Mesothelial cell of epicardium (in vitro differentiated cells): ENCODE results near the gene TEX52. TPM values are rescaled to one million over a fixed set of nuclear protein-coding genes. Genes with fewer than 3 reads are reported as not detected.

Experiments
- DNase-seq, 2 experiments: peaks; one replicate each; pipeline ENCODE4 v3.0.0; 2021; ENCODE audit warnings: low spot score in 2 of 2; ENCODE audit not compliant: unreplicated experiment in 2 of 2
- H3K27ac Mint-ChIP-seq: 2 replicates; pipeline ENCODE4 v1.8.0; 2021; ENCODE audit warnings: mixed read lengths
- H3K27me3 Mint-ChIP-seq: 2 replicates; pipeline ENCODE4 v1.8.0; 2021; ENCODE audit warnings: low read depth, mixed read lengths
- H3K36me3 Mint-ChIP-seq: 2 replicates; pipeline ENCODE4 v1.8.0; 2021; ENCODE audit warnings: mixed read lengths
- H3K4me1 Mint-ChIP-seq: 2 replicates; pipeline ENCODE4 v1.8.0; 2021; ENCODE audit warnings: mixed read lengths
- H3K4me3 Mint-ChIP-seq: 2 replicates; pipeline ENCODE4 v1.8.0; 2021; ENCODE audit warnings: mild to moderate bottlenecking, moderate library complexity, mixed read lengths
- H3K9me3 Mint-ChIP-seq: 2 replicates; pipeline ENCODE4 v1.8.0; 2021; ENCODE audit warnings: mixed read lengths
- CTCF ChIP-seq: fragments of 200-600 bp; sonication (generic); IDR thresholded peaks from one replicate; pipeline ENCODE4 v1.5.0; 2021; ENCODE audit warnings: antibody characterized with exemption; ENCODE audit not compliant: unreplicated experiment
- total RNA-seq: library from RNA; stranded (reverse); gene quantifications from 3 replicates; pipeline ENCODE4 v1.2.1, GENCODE V29; 2021

Gene TEX52
- total RNA-seq, 1 donor from 2014 or later, result not detected

- DNase-seq, result no peak
- Mint-ChIP-seq H3K9me3 (no peaks in the 10 kb centered on the region), H3K27ac (no peak overlapping the region), H3K4me1 (peaks cover 16% of the 10 kb centered on the region), H3K4me3 (no peak overlapping the region), H3K36me3 (peaks cover 13% of the 10 kb centered on the region), H3K27me3 (no peaks in the 10 kb centered on the region)
- no peak for TF ChIP-seq CTCF
Observed at GRCh38 chr12:2833810-2834209, 23.0 kb downstream of the TEX52 start.

- no peaks in the 10 kb centered on the region for H3K9me3 Mint-ChIP-seq
- H3K27ac Mint-ChIP-seq, result no peak overlapping the region
- no peaks in the 10 kb centered on the region for H3K27me3 Mint-ChIP-seq
- H3K36me3 Mint-ChIP-seq, result peaks cover 15% of the 10 kb centered on the region
- peaks cover 16% of the 10 kb centered on the region for H3K4me1 Mint-ChIP-seq
- TF ChIP-seq CTCF, result no peak
- no peak for DNase-seq
- H3K4me3 Mint-ChIP-seq, result no peak overlapping the region
Observed at GRCh38 chr12:2833327-2833726, 23.5 kb downstream of the TEX52 start.

GRCh38 chr12:2832550-2833127 is 24.2 kb downstream of the TEX52 start:
- no peak for DNase-seq
- Mint-ChIP-seq H3K27ac (no peak overlapping the region), H3K4me1 (peaks cover 16% of the 10 kb centered on the region), H3K4me3 (no peak overlapping the region), H3K36me3 (peaks cover 19% of the 10 kb centered on the region), H3K9me3 (no peaks in the 10 kb centered on the region), H3K27me3 (no peaks in the 10 kb centered on the region)
- TF ChIP-seq CTCF, result no peak

GRCh38 chr12:2829275-2829674 is 27.6 kb downstream of the TEX52 start:
- Mint-ChIP-seq H3K4me1 (peaks cover 3% of the 10 kb centered on the region), H3K27ac (no peak overlapping the region), H3K27me3 (no peaks in the 10 kb centered on the region), H3K4me3 (no peak overlapping the region), H3K36me3 (peaks cover 27% of the 10 kb centered on the region), H3K9me3 (no peaks in the 10 kb centered on the region)
- DNase-seq, result no peak
- TF ChIP-seq CTCF, result no peak

- H3K4me3 Mint-ChIP-seq, result no peak overlapping the region
- H3K4me1 Mint-ChIP-seq, result no peaks in the 10 kb centered on the region
- no peaks in the 10 kb centered on the region for H3K9me3 Mint-ChIP-seq
- H3K36me3 Mint-ChIP-seq, result peaks cover 44% of the 10 kb centered on the region
- H3K27me3 Mint-ChIP-seq, result no peaks in the 10 kb centered on the region
- DNase-seq, result no peak
- H3K27ac Mint-ChIP-seq, result no peak overlapping the region
- TF ChIP-seq CTCF, result no peak
Observed at GRCh38 chr12:2826721-2827515, 29.9 kb downstream of the TEX52 start.
